Dedifferentiated amniotic fluid mesenchymal stem cell (primary cell): Measurements from ENCODE around the gene ASCL5.

ENCODE experiments used
- DNase-seq: peaks from one replicate; pipeline ENCODE4 v3.0.0-alpha.2; 2016; ENCODE audit errors: extremely low spot score

ASCL5 gene

DNA sequence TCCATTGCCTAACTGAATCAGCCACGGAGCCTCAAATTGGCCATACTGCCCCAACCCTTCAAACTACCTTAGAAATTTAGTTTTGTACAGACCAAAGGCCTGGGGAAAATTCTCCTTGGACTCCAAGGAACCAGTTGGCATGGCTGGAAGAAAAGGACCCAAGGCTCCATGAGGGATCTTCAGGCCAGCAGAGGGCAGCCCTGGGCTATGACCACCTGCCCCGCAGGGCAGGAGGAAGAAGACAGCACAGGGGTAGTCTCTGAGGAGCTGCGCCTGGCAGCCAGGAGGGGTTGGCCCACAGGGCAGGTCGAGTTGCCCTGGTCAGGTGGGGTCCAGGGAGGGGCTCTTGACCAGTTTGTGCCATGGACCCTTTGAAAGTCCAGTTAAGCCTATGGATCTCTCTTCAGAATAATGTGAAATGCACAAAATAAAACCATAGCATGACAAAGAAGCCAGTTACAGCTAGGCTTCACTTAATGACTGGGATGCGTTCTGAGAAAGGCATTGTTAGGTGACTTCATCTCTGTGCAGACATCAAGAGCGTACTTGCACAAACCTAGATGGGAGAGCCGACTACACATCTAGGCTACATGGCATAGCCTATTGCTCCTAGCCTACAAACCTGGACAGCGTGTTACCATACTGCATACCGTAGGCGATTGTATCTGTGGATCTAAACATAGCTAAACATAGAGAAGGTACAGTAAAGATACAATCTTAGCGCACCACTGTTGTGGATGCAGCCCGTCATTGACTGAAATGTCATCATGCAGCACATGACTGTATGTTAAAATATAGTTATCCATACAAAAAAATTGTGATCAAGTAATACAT, 40.9 kb downstream of the ASCL5 start:
- DNase-seq = no peak

DNA sequence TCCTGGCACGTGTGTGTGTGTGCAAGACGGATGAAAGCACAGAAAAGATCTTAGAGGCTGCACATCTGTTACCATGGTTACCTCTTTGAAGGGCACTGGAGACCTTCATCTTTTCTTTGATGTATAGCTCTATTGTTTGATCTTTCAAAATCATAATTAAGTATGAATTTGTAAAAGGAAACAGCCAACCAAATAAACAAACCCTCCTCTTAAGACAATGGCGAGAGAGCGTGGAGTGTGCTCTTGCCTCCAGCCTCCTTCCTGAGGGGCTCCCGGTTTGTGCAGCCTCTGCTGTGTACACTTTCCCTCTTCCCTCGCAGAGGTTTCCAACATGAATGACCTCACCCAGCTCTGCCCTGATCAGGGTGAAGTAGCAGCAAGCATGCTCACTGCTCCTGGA, 42.7 kb downstream of the ASCL5 start:
- DNase-seq = no peak

DNA sequence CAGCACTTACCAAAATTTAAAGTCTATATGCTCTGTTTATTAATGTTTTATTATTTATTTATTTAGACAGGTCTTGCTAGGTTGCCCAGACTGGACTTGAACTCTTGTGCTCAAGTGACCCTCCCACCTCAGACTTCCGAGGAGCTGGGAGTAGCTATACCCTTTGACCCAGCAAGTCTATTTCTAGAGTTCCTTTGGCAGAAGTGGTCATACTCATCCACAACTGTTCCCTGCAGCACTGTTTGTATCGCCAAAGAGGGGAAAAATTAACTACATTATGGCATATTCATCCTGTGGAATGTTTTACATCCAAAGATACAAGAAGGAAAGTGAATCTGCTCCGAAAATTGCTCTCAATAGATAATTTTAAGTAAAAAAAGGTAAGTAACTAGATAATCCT, 43.2 kb downstream of the ASCL5 start:
- DNase-seq = no peak

DNA sequence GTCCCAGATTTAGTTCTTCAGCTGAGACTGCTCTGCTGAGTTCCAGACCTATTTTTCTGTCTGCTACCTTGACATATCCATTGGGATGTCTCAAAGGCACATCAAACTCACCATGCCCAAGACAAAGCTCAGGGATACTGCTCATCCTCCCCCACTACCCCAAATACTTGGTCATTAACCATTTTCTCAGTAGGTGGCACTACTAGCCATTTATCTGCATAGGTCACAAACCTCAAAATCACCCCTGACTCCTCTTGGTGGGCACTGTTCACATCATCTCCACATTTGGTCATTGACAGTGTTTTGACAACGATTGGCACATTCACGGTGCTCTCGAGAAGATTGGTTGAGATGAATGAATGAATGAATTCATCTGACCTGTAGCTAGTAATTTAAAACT, 46.8 kb downstream of the ASCL5 start:
- no peak for DNase-seq

DNA sequence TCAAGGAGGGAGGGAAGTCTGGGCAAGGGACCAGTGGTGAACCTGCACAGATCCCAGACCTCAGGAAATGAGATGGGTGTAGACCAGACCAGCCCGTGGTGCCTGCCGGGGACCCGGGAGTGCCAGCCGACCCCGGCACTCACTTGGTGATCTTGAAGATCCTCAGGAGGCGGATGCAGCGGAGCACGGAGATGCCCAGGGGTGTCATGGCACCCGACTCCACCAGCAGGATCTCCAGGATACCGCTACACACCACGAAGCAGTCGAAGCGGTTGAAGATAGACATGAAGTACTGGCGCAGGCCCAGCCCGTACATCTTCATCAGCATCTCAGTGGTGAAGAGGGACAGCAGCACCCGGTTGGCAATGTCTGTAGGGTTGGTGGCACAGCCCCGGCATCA, 49.2 kb downstream of the ASCL5 start:
- DNase-seq = no peak

DNA sequence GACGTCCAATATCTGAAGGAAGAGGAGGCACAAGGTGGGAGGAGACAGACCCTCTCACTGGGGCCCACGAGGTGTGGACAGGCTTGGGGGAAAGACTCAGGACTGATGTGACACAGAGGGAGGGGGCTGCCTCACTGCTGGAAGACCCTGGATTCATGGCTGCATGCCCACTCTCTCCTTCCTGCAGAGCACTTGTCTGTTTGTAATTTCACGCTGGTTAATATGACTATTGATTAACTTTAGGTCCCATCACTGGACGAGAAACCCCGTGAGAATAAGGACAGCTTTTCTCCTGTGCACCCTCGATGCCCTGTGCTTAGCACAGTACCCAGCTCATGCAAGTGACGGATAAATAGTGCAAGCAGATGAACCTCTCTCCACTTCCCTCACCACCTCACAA, 49.9 kb downstream of the ASCL5 start:
- no peak for DNase-seq

DNA sequence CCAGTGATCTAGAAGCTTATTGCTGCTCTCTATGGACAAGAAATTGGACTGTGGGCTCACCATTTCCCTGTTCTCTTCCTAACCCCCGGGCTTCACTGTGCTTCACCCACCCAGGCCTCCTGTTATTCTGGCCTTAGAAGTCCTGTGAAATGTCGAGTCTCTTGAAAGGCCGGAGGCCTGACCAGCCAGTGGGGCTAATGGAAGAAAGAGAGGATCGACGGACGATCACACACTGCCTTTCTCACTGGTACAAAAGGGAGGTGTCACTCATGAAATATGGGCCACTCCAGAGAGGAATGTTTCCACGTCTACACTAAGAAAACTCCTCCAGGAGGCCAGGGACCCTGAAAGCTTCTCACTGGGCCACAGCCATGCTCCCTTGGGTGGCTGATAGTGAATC, 50.9 kb downstream of the ASCL5 start:
- DNase-seq = no peak

DNA sequence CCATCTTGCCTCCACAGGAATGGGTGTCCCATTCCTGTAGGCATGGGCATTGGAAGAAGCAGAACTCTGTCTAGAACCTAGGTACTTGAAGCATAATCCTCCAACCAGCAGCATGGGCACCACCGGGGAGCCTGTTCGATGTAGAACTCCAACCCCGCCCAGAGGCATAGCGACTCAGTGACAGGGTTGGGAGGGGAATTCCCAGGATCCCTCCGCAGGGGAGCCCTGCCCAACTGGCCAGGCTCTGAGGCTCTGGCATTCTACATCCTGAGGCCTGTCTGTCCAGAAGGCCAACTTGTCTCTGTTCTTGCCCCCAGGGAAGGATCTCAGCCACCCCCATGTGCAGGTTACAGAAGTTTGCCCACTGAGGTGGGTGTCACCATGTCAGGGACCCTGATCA, 53.0 kb downstream of the ASCL5 start:
- no peak for DNase-seq

DNA sequence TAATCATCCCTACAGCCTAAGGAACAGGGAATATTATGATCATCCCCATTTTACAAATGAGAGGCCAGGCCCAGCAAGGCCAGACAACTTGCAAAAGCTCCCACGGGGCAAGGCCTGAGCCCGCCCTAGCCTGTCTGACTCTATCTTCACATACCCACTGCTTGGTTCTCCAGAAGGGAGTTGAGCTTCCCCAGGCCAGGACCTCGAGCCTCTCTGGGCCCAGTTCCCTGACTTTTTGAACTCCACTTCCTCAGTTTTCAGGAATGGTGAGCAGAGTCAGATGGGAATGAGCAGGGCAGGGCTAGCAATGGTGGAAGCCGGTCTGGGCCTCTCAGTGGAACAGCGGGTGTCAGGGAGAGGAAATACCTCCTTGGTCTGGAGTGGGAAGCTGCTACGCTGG, 54.1 kb downstream of the ASCL5 start:
- no peak for DNase-seq

DNA sequence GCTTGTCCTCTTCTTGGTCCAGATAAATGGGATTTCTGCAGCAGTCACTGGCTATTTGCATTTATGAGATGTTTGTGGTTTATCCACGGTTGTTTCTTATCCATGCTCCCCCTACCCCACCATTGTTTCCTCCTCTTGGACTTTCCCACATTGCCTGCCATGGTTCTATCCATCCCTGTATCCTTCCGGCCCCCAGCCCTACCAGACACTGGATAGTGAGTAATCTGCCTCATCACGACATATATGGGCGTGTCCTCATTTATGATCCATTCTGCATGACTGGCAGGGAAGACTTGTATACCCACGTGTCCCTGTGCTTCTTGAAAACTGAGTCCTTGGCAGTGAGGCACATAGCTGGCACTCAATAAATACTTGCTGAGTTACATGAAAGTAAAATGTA, 54.8 kb downstream of the ASCL5 start:
- peak; percentile 17 for DNase-seq

DNA sequence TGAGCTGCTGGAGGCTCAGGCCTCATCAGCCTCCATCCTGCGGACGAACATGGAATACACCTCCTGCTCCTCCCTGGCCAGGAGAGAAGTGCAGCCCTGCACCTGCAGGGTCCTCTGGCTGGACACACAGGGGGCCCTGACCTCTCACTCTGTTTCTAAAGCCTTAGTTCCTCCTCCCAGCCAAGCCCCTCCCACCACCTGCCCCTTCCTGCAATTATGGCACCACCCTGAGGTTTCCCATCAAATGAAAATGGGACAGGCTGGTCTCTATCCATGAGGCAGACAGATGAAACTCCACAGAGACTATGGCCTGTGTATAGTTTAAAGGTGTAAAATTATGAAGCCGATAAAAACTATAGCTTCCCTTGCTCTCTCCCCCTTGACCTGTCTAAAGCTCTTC, 57.3 kb downstream of the ASCL5 start:
- DNase-seq = no peak

DNA sequence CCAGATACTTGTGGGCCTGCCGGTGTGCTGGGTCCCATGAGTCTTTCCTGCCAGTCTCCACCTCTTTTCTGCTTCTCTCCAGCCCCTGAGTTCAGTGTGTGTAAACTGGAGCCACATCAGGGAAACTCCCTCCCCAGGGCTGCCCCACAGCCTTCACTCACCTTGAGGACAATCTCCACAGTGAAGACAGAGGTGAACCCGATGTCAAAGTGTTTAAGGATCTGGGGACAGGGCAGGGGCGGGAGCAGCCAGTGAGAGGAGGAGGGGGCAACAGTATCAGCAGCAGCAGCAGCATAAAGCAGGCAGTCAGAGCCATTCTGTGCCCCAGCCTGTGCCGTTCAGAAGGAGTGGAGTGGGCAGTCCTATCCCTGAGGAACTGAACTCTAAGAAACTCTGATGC, 58.0 kb downstream of the ASCL5 start:
- DNase-seq = no peak

DNA sequence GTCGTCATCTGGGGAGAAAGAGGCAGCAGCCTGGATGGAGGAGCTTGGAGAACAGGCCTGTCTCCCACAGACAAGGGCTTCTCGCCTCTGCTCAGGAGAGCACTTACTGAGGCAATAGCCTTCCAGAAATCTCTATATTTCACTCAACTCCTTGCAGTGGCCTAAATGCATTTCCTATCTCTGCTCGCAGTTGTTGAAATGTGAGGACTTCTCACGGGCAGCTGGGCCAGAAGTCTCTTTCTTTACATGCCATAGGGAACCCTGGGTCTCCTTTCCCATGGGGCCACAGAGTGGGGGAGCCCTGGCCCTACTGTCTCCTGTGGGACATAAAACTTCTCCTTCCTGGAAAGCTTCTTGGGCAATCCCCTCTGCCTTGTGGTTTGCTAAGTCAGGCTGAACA, 60.0 kb downstream of the ASCL5 start:
- DNase-seq = no peak

DNA sequence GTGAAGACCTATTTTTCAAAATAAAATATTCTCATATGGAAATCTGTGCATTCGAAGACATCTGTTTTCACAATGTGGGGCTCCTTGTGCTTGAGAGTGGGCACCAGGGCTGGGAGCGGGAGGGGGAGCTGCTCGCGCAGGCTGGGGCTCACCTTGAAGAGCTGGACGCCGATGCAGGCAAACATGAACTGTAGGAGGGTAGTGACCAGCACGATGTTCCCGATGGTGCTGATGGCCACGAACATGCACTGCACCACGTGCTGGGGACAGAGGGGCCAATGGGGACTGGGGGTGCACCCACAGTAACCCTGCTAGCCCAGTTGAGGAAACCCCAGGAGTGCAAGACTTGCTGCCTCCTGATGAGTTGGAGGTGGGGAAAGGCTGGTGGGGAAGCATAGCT, 61.3 kb downstream of the ASCL5 start:
- no peak for DNase-seq

DNA sequence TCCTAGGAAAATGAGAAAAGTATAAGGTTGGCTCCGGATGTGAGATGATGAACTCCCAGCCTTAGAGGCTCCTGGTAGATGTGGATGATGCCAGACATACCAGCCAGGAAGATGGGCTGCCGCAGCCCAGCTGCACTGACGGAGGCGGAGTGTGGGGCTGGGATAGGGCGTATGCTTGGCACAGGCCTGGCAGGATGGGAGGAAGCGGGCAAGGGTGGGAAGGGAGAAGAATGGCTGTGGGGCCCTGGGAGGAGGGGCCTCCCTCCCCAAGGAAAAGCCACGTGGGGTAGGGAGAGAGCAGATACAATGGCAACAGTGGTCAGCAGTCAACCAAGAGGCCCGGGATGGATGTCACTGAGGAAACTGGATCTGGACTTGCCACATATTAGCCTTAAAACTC, 62.2 kb downstream of the ASCL5 start:
- DNase-seq = no peak
